Endothelial cell (in vitro differentiated cells): ENCODE data around the gene CDADC1. TPM values are rescaled to one million over a fixed set of nuclear protein-coding genes. Genes with fewer than 3 reads are reported as not detected.
"Not testable (repeated sequence)": the region's sequence is repeated elsewhere in the genome, so short reads cannot be mapped to it uniquely, and the experiment has no call there.

Experiments used
- DNase-seq: peaks from one replicate; pipeline ENCODE4 v3.0.0; 2021; ENCODE audit warnings: low spot score
- H3K27ac Mint-ChIP-seq: one replicate; pipeline ENCODE4 v1.8.0; 2021; ENCODE audit warnings: mixed read lengths, inconsistent platforms; ENCODE audit not compliant: unreplicated experiment
- H3K27me3 Mint-ChIP-seq: one replicate; pipeline ENCODE4 v1.8.0; 2021; ENCODE audit warnings: mild to moderate bottlenecking, moderate library complexity, mixed read lengths, inconsistent platforms; ENCODE audit not compliant: unreplicated experiment
- H3K36me3 Mint-ChIP-seq: one replicate; pipeline ENCODE4 v1.8.0; 2021; ENCODE audit warnings: mild to moderate bottlenecking, low read depth, mixed read lengths, inconsistent platforms; ENCODE audit not compliant: unreplicated experiment
- H3K4me1 Mint-ChIP-seq: one replicate; pipeline ENCODE4 v1.8.0; 2021; ENCODE audit warnings: mild to moderate bottlenecking, mixed read lengths, inconsistent platforms; ENCODE audit not compliant: unreplicated experiment
- H3K4me3 Mint-ChIP-seq: one replicate; pipeline ENCODE4 v1.8.0; 2021; ENCODE audit warnings: mild to moderate bottlenecking, mixed read lengths, inconsistent platforms; ENCODE audit not compliant: unreplicated experiment
- H3K9me3 Mint-ChIP-seq: one replicate; pipeline ENCODE4 v1.8.0; 2021; ENCODE audit warnings: mixed read lengths, inconsistent platforms; ENCODE audit not compliant: unreplicated experiment
- total RNA-seq: library from RNA; stranded (reverse); fragmentation: NEBNext Ultra II Directional; extraction: Animal tissue kit (Norgen Biotek cat#: 25700); gene quantifications from one replicate; pipeline ENCODE4 v1.2.1, GENCODE V29; 2021; ENCODE audit not compliant: unreplicated experiment
- TF ChIP-seq, protein P1 (sequence below): fragments of 200-600 bp; sonication (generic); IDR thresholded peaks from one replicate; pipeline ENCODE4 v1.5.0; 2021; ENCODE audit warnings: antibody characterized with exemption; ENCODE audit not compliant: unreplicated experiment

The CDADC1 gene
- total RNA-seq, 1 donor from 2014 or later: 5.1 TPM

DNA sequence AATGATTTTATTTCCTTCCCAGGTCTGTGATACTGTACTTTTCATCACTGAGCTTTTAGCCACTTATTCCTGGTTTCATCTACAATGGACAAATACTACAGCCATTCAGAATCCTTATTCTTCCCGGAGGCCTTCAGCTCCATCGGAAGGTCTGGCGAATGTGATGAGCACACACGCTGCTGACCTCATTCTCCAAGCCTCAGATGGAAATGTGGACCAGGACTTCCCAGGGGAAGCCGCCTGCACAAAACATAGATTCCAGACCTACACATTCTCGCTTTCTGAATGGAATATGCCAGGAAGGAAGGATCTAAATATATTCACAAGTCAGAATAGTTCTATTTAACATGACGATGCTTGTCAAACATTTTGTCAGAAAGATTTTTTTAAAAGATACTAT lies 75.6 kb downstream of the CDADC1 start:
- H3K4me3 Mint-ChIP-seq: no peak overlapping the region
- DNase-seq: no peak
- no peaks in the 10 kb centered on the region for H3K9me3 Mint-ChIP-seq
- peaks cover 7% of the 10 kb centered on the region for H3K4me1 Mint-ChIP-seq
- no peak overlapping the region for H3K27ac Mint-ChIP-seq
- H3K27me3 Mint-ChIP-seq: no peaks in the 10 kb centered on the region
- no peaks in the 10 kb centered on the region for H3K36me3 Mint-ChIP-seq
- TF ChIP-seq, protein P1, sequence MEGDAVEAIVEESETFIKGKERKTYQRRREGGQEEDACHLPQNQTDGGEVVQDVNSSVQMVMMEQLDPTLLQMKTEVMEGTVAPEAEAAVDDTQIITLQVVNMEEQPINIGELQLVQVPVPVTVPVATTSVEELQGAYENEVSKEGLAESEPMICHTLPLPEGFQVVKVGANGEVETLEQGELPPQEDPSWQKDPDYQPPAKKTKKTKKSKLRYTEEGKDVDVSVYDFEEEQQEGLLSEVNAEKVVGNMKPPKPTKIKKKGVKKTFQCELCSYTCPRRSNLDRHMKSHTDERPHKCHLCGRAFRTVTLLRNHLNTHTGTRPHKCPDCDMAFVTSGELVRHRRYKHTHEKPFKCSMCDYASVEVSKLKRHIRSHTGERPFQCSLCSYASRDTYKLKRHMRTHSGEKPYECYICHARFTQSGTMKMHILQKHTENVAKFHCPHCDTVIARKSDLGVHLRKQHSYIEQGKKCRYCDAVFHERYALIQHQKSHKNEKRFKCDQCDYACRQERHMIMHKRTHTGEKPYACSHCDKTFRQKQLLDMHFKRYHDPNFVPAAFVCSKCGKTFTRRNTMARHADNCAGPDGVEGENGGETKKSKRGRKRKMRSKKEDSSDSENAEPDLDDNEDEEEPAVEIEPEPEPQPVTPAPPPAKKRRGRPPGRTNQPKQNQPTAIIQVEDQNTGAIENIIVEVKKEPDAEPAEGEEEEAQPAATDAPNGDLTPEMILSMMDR: no peak

DNA sequence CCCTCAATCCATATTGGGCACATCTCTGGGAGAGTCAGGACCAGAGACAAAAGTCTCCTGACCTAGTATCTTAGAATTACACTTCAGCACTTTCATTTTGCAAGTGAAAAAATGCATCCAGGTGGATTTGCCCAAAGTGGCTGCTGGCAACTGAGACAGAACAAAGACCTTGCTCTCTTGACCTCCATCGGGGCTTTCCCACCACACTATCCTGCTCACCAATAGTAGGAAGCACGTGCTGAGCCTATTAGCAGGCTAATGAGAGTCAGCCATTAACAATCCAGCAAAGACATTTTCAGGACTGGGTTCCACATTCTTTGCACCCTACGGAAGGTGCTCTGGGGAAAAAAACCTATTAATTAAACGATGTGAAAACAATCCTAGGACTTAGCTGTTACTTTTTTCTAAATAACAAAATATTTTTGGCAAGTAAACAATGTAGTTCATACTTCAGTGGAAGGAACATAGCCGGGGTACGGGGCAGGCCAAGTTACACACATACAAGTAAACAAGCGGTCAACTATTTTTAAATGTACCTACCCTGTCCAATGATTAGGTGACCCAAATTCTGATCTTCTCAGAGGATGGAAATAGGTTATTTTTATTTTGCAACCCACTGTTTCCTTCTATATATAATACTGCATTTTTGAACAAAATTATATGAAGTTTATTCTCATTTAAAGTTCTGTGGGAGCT lies 78.6 kb downstream of the CDADC1 start:
- Mint-ChIP-seq H3K4me1 (no peaks in the 10 kb centered on the region), H3K9me3 (no peaks in the 10 kb centered on the region), H3K4me3 (no peak overlapping the region), H3K36me3 (no peaks in the 10 kb centered on the region), H3K27ac (no peak overlapping the region), H3K27me3 (no peaks in the 10 kb centered on the region)
- TF ChIP-seq, protein P1: no peak
- DNase-seq: no peak

DNA sequence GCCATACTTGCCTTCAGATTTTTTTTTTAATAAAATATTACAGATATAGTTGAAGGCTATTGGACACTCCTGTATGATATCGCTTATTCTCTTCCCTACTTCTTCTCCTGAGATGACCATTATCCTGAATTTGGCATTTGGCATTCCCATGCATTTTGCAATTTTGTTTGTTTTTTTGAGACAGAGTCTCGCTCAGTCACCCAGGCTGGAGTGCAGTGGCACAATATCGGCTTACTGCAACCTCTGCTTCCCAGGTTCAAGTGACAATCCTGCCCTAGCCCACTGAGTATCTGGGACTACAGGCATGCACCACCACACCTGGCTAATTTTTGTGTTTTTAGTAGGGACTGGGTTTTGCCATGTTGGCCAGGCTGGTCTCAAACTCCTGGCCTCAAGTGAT lies 79.4 kb downstream of the CDADC1 start:
- not testable (repeated sequence) for H3K4me3 Mint-ChIP-seq, DNase-seq, H3K4me1 Mint-ChIP-seq, H3K27ac Mint-ChIP-seq, H3K9me3 Mint-ChIP-seq, H3K36me3 Mint-ChIP-seq, H3K27me3 Mint-ChIP-seq

DNA sequence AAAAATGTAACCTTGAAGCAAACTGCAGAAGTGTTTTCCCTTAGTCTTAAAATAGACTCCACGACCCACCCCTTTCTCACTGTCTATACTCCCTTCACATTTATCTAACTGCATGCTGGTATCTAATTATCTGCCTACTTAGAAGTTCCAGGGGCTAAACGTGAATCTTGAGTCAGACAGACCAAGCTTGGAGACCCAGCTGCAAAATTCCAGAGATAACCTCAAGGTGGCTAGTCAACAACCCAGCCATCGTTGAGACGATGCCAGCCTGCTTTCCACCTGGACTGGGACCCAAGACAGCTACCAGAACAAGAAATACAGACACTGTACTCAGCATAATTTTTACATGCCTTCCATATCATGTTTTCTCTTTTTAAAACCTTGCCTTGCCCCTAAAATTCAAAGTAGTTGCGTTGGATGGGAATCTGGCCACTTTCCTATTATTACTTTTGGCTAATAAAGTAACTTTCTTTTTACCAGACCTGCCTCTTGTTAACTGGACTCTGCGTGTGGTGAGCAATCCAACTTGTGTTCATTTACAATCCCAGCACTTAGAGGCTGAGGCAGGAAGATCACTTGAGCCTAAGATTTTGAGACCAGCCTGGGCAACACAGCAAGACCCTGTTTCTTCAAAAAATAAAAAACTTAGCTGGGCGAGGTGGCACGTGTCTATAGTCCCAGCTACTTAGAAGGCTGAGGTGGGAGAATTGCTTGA lies 82.3 kb downstream of the CDADC1 start:
- Mint-ChIP-seq H3K27ac (no peak overlapping the region), H3K4me3 (no peak overlapping the region), H3K36me3 (no peaks in the 10 kb centered on the region), H3K4me1 (no peaks in the 10 kb centered on the region), H3K9me3 (no peaks in the 10 kb centered on the region), H3K27me3 (no peaks in the 10 kb centered on the region)
- no peak for DNase-seq
- TF ChIP-seq, protein P1: no peak

DNA sequence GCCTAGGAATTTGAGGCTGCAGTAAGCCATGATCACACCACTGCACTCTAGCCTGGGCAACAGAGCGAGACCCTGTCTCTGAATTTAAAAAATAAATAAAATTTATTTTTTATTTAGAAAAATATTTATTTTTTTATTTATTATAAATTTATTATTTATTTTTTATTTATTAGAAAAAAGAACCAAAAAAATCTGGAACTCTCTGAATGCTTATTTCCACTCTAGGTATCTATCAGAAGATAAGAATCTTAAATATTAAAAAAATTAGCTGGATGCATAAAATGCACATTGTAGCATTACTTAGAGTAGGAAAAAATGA lies 82.8 kb downstream of the CDADC1 start:
- Mint-ChIP-seq H3K4me3 (no peak overlapping the region), H3K27me3 (no peaks in the 10 kb centered on the region), H3K36me3 (no peaks in the 10 kb centered on the region), H3K4me1 (no peaks in the 10 kb centered on the region), H3K9me3 (no peaks in the 10 kb centered on the region), H3K27ac (no peak overlapping the region)
- TF ChIP-seq, protein P1: no peak
- no peak for DNase-seq
